Measurements from ENCODE around the gene BTAF1.

The BTAF1 gene

DNA sequence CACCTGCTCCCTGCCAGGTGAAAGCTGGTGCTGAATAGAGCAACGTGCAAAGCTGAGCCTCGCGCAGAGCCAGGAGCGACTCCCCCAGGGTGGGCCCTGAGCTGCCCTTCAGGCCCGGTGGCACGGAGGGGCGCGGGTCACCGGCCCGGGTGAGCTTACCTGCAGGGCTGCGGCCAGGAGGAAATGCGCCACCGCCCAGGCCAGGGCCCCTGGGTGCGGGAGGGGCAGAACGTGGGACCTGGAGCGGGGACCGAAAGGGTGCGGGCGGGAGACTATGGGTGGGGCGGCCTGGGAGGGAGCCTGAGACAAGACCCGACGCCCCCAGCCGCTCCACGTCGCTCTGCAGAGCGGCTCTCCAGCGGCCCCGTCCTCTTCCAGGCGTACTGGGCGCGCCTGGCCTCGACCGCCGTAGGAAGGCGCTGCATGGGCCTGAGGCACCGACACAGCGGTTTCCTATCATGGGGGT, 122.1 kb downstream of the BTAF1 start:
- Histone ChIP-seq H3K9me3 (ENCODE audit: control insufficient read depth, low read length) (no peaks in the 10 kb centered on the region), H3K27ac (ENCODE audit: low read depth, low read length, severe bottlenecking) (no peak overlapping the region), H3K36me3 (ENCODE audit: control insufficient read depth, insufficient read depth, low read length) (no peaks in the 10 kb centered on the region), H3K4me1 (ENCODE audit: control insufficient read depth, insufficient read depth, low read length, poor library complexity, severe bottlenecking) (no peaks in the 10 kb centered on the region), H3K4me3 (ENCODE audit: extremely low read depth, insufficient read depth, low read length, poor library complexity, severe bottlenecking) (no peak overlapping the region)
- WGBS, 2 experiments (ENCODE audit: insufficient coverage in 2 of 2) = 81% methylated on average over 37 of the region's 37 CpGs

DNA sequence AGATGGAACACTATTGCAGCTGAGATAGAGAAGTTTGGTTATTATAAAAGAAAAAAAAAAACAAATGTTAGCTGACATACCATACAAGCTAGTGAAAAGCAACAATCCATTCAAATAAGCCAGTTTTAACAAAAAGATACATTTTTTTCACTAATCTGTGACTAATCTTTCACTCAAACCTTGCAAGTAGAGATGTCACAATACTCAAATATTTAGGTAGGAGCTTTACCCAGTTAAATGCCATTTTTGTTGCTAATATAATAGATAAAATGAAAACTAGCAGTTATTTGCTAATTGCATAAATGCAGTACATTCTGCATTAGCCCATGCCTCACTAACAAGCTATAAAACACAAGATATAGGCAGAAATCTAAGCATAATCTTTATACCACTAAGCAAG, 123.6 kb downstream of the BTAF1 start:
- no peaks in the 10 kb centered on the region for H3K36me3 ChIP-seq (ENCODE audit: control insufficient read depth, insufficient read depth, low read length)
- H3K4me3 ChIP-seq (ENCODE audit: extremely low read depth, insufficient read depth, low read length, poor library complexity, severe bottlenecking) = no peak overlapping the region

DNA sequence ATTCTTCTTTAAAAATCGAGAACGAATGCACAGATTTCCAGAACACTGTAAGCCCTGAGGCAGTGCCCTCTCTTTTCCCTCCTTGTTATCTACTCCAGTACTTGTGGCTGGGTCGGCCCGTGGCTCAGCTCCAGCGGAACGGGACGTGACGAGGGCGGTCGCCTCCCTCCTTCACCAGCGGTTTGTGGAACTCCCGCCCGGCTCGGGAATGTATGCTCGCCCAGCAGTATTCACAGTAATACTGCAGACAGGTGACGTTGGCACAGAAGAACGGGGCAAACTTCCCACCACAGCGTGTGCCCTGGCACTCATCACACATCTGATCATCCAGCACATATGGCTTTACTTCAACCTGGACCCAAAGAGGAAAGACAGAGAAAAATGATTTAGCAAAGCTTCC, 128.5 kb downstream of the BTAF1 start:
- H3K36me3 ChIP-seq (ENCODE audit: control insufficient read depth, insufficient read depth, low read length) = no peaks in the 10 kb centered on the region
- H3K9me3 ChIP-seq (ENCODE audit: control insufficient read depth, low read length) = no peaks in the 10 kb centered on the region
- 92 to 94% methylated on average over 16 to 18 of the region's 18 CpGs for WGBS, 2 experiments (ENCODE audit: insufficient coverage in 2 of 2)
- no peaks in the 10 kb centered on the region for H3K4me1 ChIP-seq (ENCODE audit: control insufficient read depth, insufficient read depth, low read length, poor library complexity, severe bottlenecking)
- no peak overlapping the region for H3K27ac ChIP-seq (ENCODE audit: low read depth, low read length, severe bottlenecking)
- no peak overlapping the region for H3K4me3 ChIP-seq (ENCODE audit: extremely low read depth, insufficient read depth, low read length, poor library complexity, severe bottlenecking)

More for the DNA sequence above, 123.6 kb downstream of the BTAF1 start:
- H3K4me1 ChIP-seq (ENCODE audit: control insufficient read depth, insufficient read depth, low read length, poor library complexity, severe bottlenecking) = no peaks in the 10 kb centered on the region
- H3K9me3 ChIP-seq (ENCODE audit: control insufficient read depth, low read length) = no peaks in the 10 kb centered on the region
- H3K27ac ChIP-seq (ENCODE audit: low read depth, low read length, severe bottlenecking) = no peak overlapping the region

GRCh38 chr10:92052741-92053140, 129.2 kb downstream of the BTAF1 start:
- Histone ChIP-seq H3K27ac (ENCODE audit: low read depth, low read length, severe bottlenecking) (no peak overlapping the region), H3K36me3 (ENCODE audit: control insufficient read depth, insufficient read depth, low read length) (no peaks in the 10 kb centered on the region), H3K4me1 (ENCODE audit: control insufficient read depth, insufficient read depth, low read length, poor library complexity, severe bottlenecking) (no peaks in the 10 kb centered on the region), H3K4me3 (ENCODE audit: extremely low read depth, insufficient read depth, low read length, poor library complexity, severe bottlenecking) (no peak overlapping the region), H3K9me3 (ENCODE audit: control insufficient read depth, low read length) (no peaks in the 10 kb centered on the region)
- 69 to 84% methylated on average over 4 of the region's 5 CpGs for WGBS, 2 experiments (ENCODE audit: insufficient coverage in 2 of 2)

DNA sequence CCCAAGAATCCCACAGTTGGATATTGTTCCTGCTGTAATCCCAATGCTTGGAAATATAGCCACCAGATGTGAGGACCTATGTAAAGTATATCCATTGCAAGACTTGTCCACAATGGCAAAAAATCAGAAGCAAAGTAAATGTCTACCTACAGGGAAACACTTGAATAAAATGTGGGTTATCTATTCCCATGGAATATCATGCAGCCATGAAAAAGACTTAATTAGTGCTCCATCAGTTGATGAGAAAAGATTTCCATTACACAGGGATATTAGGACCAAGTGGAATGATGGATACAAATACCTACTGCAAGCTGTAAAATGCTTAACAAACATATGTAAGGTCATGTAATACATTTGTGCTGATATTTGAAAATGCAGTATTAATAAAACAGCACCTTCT, 131.2 kb downstream of the BTAF1 start:
- Histone ChIP-seq H3K4me1 (ENCODE audit: control insufficient read depth, insufficient read depth, low read length, poor library complexity, severe bottlenecking) (no peaks in the 10 kb centered on the region), H3K27ac (ENCODE audit: low read depth, low read length, severe bottlenecking) (no peak overlapping the region), H3K4me3 (ENCODE audit: extremely low read depth, insufficient read depth, low read length, poor library complexity, severe bottlenecking) (no peak overlapping the region), H3K36me3 (ENCODE audit: control insufficient read depth, insufficient read depth, low read length) (no peaks in the 10 kb centered on the region), H3K9me3 (ENCODE audit: control insufficient read depth, low read length) (no peaks in the 10 kb centered on the region)

- Histone ChIP-seq H3K4me1 (ENCODE audit: control insufficient read depth, insufficient read depth, low read length, poor library complexity, severe bottlenecking) (no peaks in the 10 kb centered on the region), H3K36me3 (ENCODE audit: control insufficient read depth, insufficient read depth, low read length) (no peaks in the 10 kb centered on the region), H3K27ac (ENCODE audit: low read depth, low read length, severe bottlenecking) (no peak overlapping the region), H3K4me3 (ENCODE audit: extremely low read depth, insufficient read depth, low read length, poor library complexity, severe bottlenecking) (no peak overlapping the region), H3K9me3 (ENCODE audit: control insufficient read depth, low read length) (no peaks in the 10 kb centered on the region)
- WGBS, 2 experiments (ENCODE audit: insufficient coverage in 2 of 2) = 80% methylated on average over 1 of the region's 1 CpG; no CpG with 5 or more reads in 1 of the 2 experiments
Observed at GRCh38 chr10:92062273-92062672, 138.7 kb downstream of the BTAF1 start.

- no peaks in the 10 kb centered on the region for H3K4me1 ChIP-seq (ENCODE audit: control insufficient read depth, insufficient read depth, low read length, poor library complexity, severe bottlenecking)
- no CpG with 5 or more reads among the region's 2 CpGs for WGBS, 2 experiments (ENCODE audit: insufficient coverage in 2 of 2)
- no peak overlapping the region for H3K4me3 ChIP-seq (ENCODE audit: extremely low read depth, insufficient read depth, low read length, poor library complexity, severe bottlenecking)
- H3K36me3 ChIP-seq (ENCODE audit: control insufficient read depth, insufficient read depth, low read length) = no peaks in the 10 kb centered on the region
- no peak overlapping the region for H3K27ac ChIP-seq (ENCODE audit: low read depth, low read length, severe bottlenecking)
- no peaks in the 10 kb centered on the region for H3K9me3 ChIP-seq (ENCODE audit: control insufficient read depth, low read length)
Observed at GRCh38 chr10:92064506-92064905, 140.9 kb downstream of the BTAF1 start.

DNA sequence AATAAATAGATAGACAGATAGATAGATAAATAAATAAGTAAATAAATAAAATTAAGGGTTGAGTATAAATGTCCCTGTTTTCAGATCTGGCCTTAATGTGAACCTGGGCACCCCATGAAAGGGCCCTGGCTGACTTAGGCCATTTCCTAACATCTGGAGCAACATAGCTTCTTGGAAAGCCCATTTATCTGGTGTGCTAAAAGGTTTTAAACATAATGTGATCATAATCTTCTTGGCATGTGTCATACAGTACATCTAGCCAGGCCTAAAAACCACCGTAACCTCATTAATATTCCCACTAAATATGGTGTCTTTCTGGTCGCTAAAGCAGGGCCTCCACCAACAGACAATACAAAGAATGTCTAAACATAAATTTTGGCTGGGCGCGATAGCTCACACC, 142.8 kb downstream of the BTAF1 start:
- H3K9me3 ChIP-seq (ENCODE audit: control insufficient read depth, low read length) = no peaks in the 10 kb centered on the region
- WGBS, 2 experiments (ENCODE audit: insufficient coverage in 2 of 2) = 85 to 97% methylated on average over 4 of the region's 4 CpGs
- H3K4me1 ChIP-seq (ENCODE audit: control insufficient read depth, insufficient read depth, low read length, poor library complexity, severe bottlenecking) = no peaks in the 10 kb centered on the region
- no peak overlapping the region for H3K27ac ChIP-seq (ENCODE audit: low read depth, low read length, severe bottlenecking)
- no peak overlapping the region for H3K4me3 ChIP-seq (ENCODE audit: extremely low read depth, insufficient read depth, low read length, poor library complexity, severe bottlenecking)
- no peaks in the 10 kb centered on the region for H3K36me3 ChIP-seq (ENCODE audit: control insufficient read depth, insufficient read depth, low read length)

GRCh38 chr10:92068900-92069299, 145.3 kb downstream of the BTAF1 start:
- no CpG with 5 or more reads among the region's 1 CpG for WGBS, 2 experiments (ENCODE audit: insufficient coverage in 2 of 2)
- no peak overlapping the region for H3K27ac ChIP-seq (ENCODE audit: low read depth, low read length, severe bottlenecking)
- no peaks in the 10 kb centered on the region for H3K36me3 ChIP-seq (ENCODE audit: control insufficient read depth, insufficient read depth, low read length)
- no peaks in the 10 kb centered on the region for H3K4me1 ChIP-seq (ENCODE audit: control insufficient read depth, insufficient read depth, low read length, poor library complexity, severe bottlenecking)
- no peak overlapping the region for H3K4me3 ChIP-seq (ENCODE audit: extremely low read depth, insufficient read depth, low read length, poor library complexity, severe bottlenecking)
- no peaks in the 10 kb centered on the region for H3K9me3 ChIP-seq (ENCODE audit: control insufficient read depth, low read length)

- no peaks in the 10 kb centered on the region for H3K9me3 ChIP-seq (ENCODE audit: control insufficient read depth, low read length)
- H3K4me1 ChIP-seq (ENCODE audit: control insufficient read depth, insufficient read depth, low read length, poor library complexity, severe bottlenecking) = peaks cover 3% of the 10 kb centered on the region
- no peak overlapping the region for H3K4me3 ChIP-seq (ENCODE audit: extremely low read depth, insufficient read depth, low read length, poor library complexity, severe bottlenecking)
- H3K36me3 ChIP-seq (ENCODE audit: control insufficient read depth, insufficient read depth, low read length) = no peaks in the 10 kb centered on the region
- 91 to 96% methylated on average over 4 to 5 of the region's 6 CpGs for WGBS, 2 experiments (ENCODE audit: insufficient coverage in 2 of 2)
- no peak overlapping the region for H3K27ac ChIP-seq (ENCODE audit: low read depth, low read length, severe bottlenecking)
Observed at GRCh38 chr10:92074126-92074887, 150.7 kb downstream of the BTAF1 start.

GRCh38 chr10:92075829-92076228, 152.3 kb downstream of the BTAF1 start:
- H3K4me3 ChIP-seq (ENCODE audit: extremely low read depth, insufficient read depth, low read length, poor library complexity, severe bottlenecking) = no peak overlapping the region
- H3K27ac ChIP-seq (ENCODE audit: low read depth, low read length, severe bottlenecking) = no peak overlapping the region
- H3K36me3 ChIP-seq (ENCODE audit: control insufficient read depth, insufficient read depth, low read length) = no peaks in the 10 kb centered on the region
- H3K9me3 ChIP-seq (ENCODE audit: control insufficient read depth, low read length) = no peaks in the 10 kb centered on the region
- H3K4me1 ChIP-seq (ENCODE audit: control insufficient read depth, insufficient read depth, low read length, poor library complexity, severe bottlenecking) = peaks cover 3% of the 10 kb centered on the region
